OCI-LY1 (cell line): ENCODE measurements around the gene PDE8A.

Experiments used
- CTCF ChIP-seq: fragments of 200-600 bp; sonication (generic), shearing (Covaris generic); IDR thresholded peaks from 2 replicates; pipeline ENCODE4 v1.5.1; 2017; ENCODE audit warnings: mild to moderate bottlenecking, antibody characterized with exemption, low read length, moderate library complexity, mixed read lengths
- EZH2 ChIP-seq: fragments of 200-600 bp; sonication (generic), shearing (Covaris generic); IDR thresholded peaks from 2 replicates; pipeline ENCODE4 v1.8.0; 2017; ENCODE audit warnings: borderline replicate concordance, mixed run types, mild to moderate bottlenecking, antibody characterized with exemption, low read length, moderate library complexity, mixed read lengths

DNA sequence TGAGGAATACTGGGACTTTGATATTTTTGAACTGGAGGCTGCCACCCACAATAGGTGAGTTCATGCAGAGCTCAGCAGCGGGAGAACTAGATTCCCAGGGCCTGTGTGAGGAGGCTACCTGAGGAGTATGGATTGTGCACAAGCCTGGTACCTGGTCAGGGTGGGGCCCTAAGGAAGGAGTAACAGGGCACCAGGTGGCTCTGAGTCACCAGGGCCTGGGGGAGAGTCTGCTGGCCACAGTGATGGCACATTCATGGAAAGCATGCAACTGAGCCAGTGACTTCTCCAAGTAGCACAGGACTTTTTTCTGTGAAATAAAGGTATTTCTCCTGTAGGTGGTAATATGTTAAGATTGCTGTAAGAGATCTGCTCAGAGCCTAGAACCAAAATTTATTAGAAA, 134.4 kb downstream of the PDE8A start:
- TF ChIP-seq CTCF (no peak), EZH2 (no peak)
